ENCODE data around the gene TEX52.
"Not testable (repeated sequence)": the region's sequence is repeated elsewhere in the genome, so short reads cannot be mapped to it uniquely, and the experiment has no call there.

DNA sequence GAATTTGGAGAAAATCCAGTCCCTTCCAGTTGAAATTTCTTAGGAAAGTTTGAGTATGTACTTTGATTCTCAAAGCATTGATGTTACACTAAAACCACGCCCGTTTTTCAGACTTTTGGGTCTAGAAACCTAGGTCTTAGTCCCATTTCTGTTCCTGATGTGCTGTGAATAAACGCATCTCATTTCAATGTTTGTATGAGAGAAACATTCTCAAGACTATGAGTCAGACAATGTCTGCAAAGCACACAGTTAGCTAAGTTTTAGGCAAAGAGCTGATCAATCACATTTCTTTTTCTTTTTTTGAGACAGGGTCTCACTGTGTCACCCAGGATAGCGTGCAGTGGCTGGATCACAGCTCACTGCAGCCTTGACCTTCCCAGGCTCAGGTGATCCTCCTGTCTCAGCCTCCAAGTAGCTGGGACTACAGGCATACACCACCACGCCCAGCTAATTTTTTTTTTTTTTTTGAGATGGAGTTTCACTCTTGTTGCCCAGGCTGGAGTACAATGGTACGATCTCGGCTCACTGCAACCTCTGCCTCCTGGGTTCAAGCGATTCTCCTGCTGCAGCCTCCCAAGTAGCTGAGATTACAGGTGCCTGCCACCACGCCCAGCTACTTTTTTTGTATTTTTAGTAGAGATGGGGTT is 12.3 kb upstream of the TEX52 start:
- TF ChIP-seq, protein P1, sequence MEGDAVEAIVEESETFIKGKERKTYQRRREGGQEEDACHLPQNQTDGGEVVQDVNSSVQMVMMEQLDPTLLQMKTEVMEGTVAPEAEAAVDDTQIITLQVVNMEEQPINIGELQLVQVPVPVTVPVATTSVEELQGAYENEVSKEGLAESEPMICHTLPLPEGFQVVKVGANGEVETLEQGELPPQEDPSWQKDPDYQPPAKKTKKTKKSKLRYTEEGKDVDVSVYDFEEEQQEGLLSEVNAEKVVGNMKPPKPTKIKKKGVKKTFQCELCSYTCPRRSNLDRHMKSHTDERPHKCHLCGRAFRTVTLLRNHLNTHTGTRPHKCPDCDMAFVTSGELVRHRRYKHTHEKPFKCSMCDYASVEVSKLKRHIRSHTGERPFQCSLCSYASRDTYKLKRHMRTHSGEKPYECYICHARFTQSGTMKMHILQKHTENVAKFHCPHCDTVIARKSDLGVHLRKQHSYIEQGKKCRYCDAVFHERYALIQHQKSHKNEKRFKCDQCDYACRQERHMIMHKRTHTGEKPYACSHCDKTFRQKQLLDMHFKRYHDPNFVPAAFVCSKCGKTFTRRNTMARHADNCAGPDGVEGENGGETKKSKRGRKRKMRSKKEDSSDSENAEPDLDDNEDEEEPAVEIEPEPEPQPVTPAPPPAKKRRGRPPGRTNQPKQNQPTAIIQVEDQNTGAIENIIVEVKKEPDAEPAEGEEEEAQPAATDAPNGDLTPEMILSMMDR (IDR thresholded peaks at IDR 0.05), result not testable (repeated sequence)
- TF ChIP-seq POLR2A (IDR thresholded peaks at IDR 0.05), result not testable (repeated sequence)

Data from thyroid gland (tissue), 4 donors.